Skeletal muscle tissue (tissue), 4 donors: ENCODE data around the gene ASXL2. TPM values are rescaled to one million over a fixed set of nuclear protein-coding genes. Genes with fewer than 3 reads are reported as not detected.
"Not testable (repeated sequence)": the region's sequence is repeated elsewhere in the genome, so short reads cannot be mapped to it uniquely, and the experiment has no call there.

Source experiments
- H3K27ac ChIP-seq: one replicate; pipeline ENCODE4 v1.7.0; 2013; ENCODE audit warnings: mild to moderate bottlenecking, low read depth, low read length, inconsistent platforms
- H3K27me3 ChIP-seq, 3 donors: one replicate each; pipeline ENCODE4 v1.7.0; 2013; ENCODE audit warnings: low read length in 3 of 3; ENCODE audit not compliant: control insufficient read depth in 3 of 3, insufficient read depth in 3 of 3
- H3K36me3 ChIP-seq, 3 donors: one replicate each; pipeline ENCODE4 v1.7.0; 2013; ENCODE audit warnings: low read length in 3 of 3; ENCODE audit not compliant: control insufficient read depth in 3 of 3, insufficient read depth in 3 of 3
- H3K4me1 ChIP-seq, 3 donors: one replicate each; pipeline ENCODE4 v1.7.0; 2013; ENCODE audit warnings: low read length in 3 of 3, mild to moderate bottlenecking in 3 of 3; ENCODE audit not compliant: control insufficient read depth in 3 of 3, insufficient read depth in 3 of 3
- H3K4me3 ChIP-seq, 3 donors: one replicate each; pipeline ENCODE4 v1.7.0; 2013; ENCODE audit warnings: low read length in 3 of 3
- H3K9ac ChIP-seq, 3 donors: one replicate each; pipeline ENCODE4 v1.7.0; 2013; ENCODE audit warnings: low read length in 3 of 3, mild to moderate bottlenecking in 3 of 3, moderate library complexity in 2 of 3, low read depth in 1 of 3
- H3K9me3 ChIP-seq, 3 donors: one replicate each; pipeline ENCODE4 v1.7.0; 2013; ENCODE audit warnings: low read length in 3 of 3; ENCODE audit not compliant: control insufficient read depth in 3 of 3
- total RNA-seq: library from RNA; depleted of rRNA; stranded (reverse); fragments of >200 nt; gene quantifications from one replicate; pipeline ENCODE4 v1.2.3, GENCODE V29; 2014
- donor health status: Osteomylitis.

ASXL2 gene
- total RNA-seq, 1 donor from 2014 or later = 4.7 TPM

DNA sequence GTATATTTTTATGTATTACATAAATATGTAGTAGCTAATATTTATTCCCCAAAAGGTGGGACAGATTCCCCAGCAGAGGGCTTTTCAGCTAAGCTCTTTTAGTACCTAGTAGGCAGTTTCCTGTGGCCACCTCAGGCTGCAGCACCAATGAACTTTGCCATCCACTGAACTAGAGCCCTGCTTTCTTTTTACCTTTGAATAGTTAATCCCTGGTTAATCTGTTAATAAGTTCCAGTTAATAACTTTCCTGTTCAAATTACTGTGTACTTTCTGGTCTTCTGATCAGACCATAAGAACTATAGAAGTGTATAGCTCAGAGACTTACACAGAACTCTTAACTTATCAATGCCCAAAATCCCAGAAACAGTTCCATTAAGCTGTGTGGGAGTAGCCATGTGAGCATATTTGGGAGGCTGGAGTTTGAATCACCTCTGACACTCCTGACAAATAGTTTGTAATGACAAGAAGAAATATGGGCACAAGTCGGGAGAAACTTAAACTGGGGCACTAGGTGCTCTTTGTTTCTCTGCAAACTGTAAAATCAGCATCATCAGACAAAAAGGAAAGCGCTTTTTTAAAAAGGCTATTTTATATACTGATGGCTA is 40.0 kb downstream of the ASXL2 start:
- Histone ChIP-seq H3K9ac (no peak overlapping the region), H3K4me1 (no peaks in the 10 kb centered on the region), H3K4me3 (no peak overlapping the region), H3K27me3 (no peaks in the 10 kb centered on the region), H3K36me3 (no peaks in the 10 kb centered on the region), H3K27ac (no peak overlapping the region), H3K9me3 (no peaks in the 10 kb centered on the region)

GRCh38 chr2:25835906-25836305 is 42.4 kb downstream of the ASXL2 start:
- Histone ChIP-seq H3K4me3 (no peak overlapping the region), H3K9me3 (no peaks in the 10 kb centered on the region), H3K27me3 (no peaks in the 10 kb centered on the region), H3K9ac (no peak overlapping the region), H3K36me3 (peaks cover 0 to 6% (median 0%) of the 10 kb centered on the region in 3 donors), H3K4me1 (no peaks in the 10 kb centered on the region), H3K27ac (no peak overlapping the region)

GRCh38 chr2:25833566-25833965 is 44.7 kb downstream of the ASXL2 start:
- H3K9me3 ChIP-seq = no peaks in the 10 kb centered on the region
- H3K4me1 ChIP-seq = no peaks in the 10 kb centered on the region
- peaks cover 0 to 8% (median 0%) of the 10 kb centered on the region in 3 donors for H3K36me3 ChIP-seq
- H3K27ac ChIP-seq = no peak overlapping the region
- H3K27me3 ChIP-seq = no peaks in the 10 kb centered on the region
- H3K4me3 ChIP-seq = no peak overlapping the region
- no peak overlapping the region for H3K9ac ChIP-seq

- no peaks in the 10 kb centered on the region for H3K27me3 ChIP-seq
- no peak overlapping the region for H3K27ac ChIP-seq
- H3K36me3 ChIP-seq = peaks cover 0 to 8% (median 0%) of the 10 kb centered on the region in 3 donors
- H3K4me1 ChIP-seq = no peaks in the 10 kb centered on the region
- no peak overlapping the region for H3K4me3 ChIP-seq
- H3K9me3 ChIP-seq = no peaks in the 10 kb centered on the region
- no peak overlapping the region for H3K9ac ChIP-seq
These were observed 45.4 kb downstream of the ASXL2 start for GRCh38 chr2:25832897-25833296.

DNA sequence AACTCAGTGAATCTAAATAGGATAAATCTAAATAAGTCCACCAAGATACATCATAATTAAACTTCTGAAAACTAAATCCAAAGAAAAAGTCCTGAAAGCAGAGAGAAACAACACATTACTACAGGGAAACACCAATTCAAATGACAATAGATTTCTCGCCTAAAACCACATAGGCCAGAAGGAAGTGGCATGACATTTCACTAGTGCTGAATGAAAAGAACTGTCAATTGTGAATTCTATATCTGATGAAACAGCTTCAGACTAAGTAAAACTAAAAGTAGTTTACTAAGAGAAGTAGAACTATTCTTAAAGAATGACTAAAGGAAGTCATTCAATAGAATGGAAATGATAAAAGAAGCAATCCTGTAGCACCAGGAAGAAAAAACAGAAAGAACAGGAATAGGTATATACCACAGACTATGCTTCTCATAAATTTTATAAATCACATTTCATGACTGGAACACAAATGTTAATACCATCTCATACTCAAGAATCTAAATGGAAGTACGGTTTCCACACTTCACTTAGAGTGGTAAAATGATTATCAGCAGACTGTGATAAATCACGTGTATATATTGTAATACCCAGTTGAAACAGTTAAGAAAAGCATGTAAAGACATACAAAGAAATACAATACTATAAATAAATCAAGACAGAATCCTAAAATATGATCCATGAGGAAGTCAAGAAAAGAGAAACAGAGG is 46.4 kb downstream of the ASXL2 start:
- Histone ChIP-seq H3K9ac (no peak overlapping the region), H3K27me3 (no peaks in the 10 kb centered on the region), H3K36me3 (peaks cover 0 to 8% (median 0%) of the 10 kb centered on the region in 3 donors), H3K9me3 (no peaks in the 10 kb centered on the region), H3K27ac (no peak overlapping the region), H3K4me3 (no peak overlapping the region), H3K4me1 (no peaks in the 10 kb centered on the region)

GRCh38 chr2:25829828-25830227 is 48.5 kb downstream of the ASXL2 start:
- no peaks in the 10 kb centered on the region for H3K9me3 ChIP-seq
- H3K36me3 ChIP-seq = peaks cover 0 to 8% (median 0%) of the 10 kb centered on the region in 3 donors
- H3K4me1 ChIP-seq = no peaks in the 10 kb centered on the region
- H3K4me3 ChIP-seq = no peak overlapping the region
- H3K9ac ChIP-seq = no peak overlapping the region
- H3K27ac ChIP-seq = no peak overlapping the region
- H3K27me3 ChIP-seq = no peaks in the 10 kb centered on the region

- no peak overlapping the region for H3K27ac ChIP-seq
- H3K4me3 ChIP-seq = no peak overlapping the region
- H3K9ac ChIP-seq = no peak overlapping the region
- H3K9me3 ChIP-seq = no peaks in the 10 kb centered on the region
- no peaks in the 10 kb centered on the region for H3K27me3 ChIP-seq
- no peaks in the 10 kb centered on the region for H3K4me1 ChIP-seq
- H3K36me3 ChIP-seq = peaks cover 0 to 8% (median 0%) of the 10 kb centered on the region in 3 donors
These were observed 48.9 kb downstream of the ASXL2 start for GRCh38 chr2:25829377-25829704.

DNA sequence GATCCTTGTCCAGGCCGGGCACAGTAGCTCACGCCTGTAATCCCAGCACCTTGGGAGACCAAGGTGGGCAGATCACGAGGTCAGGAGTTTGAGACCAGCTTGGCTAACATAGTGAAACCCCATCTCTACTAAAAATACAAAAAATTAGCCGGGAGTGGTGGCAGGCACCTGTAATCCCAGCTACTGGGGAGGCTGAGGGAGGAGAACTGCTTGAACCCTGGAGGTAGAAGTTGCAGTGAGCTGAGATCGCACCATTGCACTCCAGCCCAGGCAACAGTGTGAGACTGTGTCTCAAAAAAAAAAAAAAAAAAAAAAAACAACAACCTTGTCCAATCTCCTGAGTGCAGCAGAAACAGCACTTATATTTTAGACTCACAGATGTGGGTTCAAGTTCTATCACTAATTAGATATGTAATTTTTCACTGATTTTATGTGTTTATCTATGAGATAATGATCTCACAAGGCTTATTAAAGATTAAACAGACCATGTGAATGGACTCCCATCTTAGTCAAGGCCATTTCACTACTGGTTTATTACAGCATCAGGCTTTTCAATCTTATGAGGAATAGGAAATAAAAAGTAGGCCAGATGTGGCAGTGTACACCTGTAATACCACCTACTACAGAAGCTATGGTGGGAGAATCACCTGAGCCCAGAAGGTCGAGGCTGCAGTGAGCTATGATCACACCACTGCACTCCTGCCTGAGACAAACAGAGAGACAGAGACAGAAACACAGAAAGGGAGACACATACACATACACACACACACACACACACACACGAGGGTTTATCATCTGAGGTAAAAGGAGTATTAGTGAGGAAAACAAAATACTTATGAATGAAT is 49.5 kb downstream of the ASXL2 start:
- not testable (repeated sequence) for H3K4me3 ChIP-seq, H3K27me3 ChIP-seq, H3K27ac ChIP-seq, H3K9ac ChIP-seq, H3K4me1 ChIP-seq, H3K9me3 ChIP-seq, H3K36me3 ChIP-seq

DNA sequence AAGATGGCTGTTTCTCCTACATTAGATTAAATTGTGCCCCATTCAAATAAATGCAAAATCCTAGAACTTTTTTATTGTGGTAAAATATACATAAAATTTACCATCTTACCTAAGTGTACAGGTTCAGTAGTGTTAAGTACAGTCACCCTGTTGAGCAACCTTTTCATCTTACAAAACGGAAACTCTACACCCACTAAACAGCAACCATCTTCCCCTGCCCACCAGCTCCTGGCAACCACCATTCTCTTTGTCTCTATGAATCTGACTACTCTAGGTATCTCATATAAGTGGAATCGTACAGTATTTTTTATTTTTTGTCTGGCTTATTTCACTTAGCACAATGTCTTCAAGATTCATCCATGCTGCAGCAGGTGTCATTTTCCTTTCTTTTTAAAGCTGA is 53.0 kb downstream of the ASXL2 start:
- Histone ChIP-seq H3K27me3 (no peaks in the 10 kb centered on the region), H3K9ac (no peak overlapping the region), H3K9me3 (no peaks in the 10 kb centered on the region), H3K4me1 (no peaks in the 10 kb centered on the region), H3K36me3 (no peaks in the 10 kb centered on the region), H3K4me3 (no peak overlapping the region), H3K27ac (no peak overlapping the region)

GRCh38 chr2:25824718-25825117 is 53.6 kb downstream of the ASXL2 start:
- no peaks in the 10 kb centered on the region for H3K36me3 ChIP-seq
- H3K27ac ChIP-seq = no peak overlapping the region
- H3K9ac ChIP-seq = no peak overlapping the region
- no peak overlapping the region for H3K4me3 ChIP-seq
- no peaks in the 10 kb centered on the region for H3K27me3 ChIP-seq
- H3K9me3 ChIP-seq = no peaks in the 10 kb centered on the region
- no peaks in the 10 kb centered on the region for H3K4me1 ChIP-seq
